ENCODE results near the gene ABHD2.

- TF ChIP-seq CTCF (IDR thresholded peaks at IDR 0.05) (no peak), POLR2A (IDR thresholded peaks at IDR 0.05) (no peak)
Observed at GRCh38 chr15:89052474-89052873, 35.8 kb upstream of the ABHD2 start.

Measured in adrenal gland (tissue), 5 donors.